Osteocyte (in vitro differentiated cells): ENCODE data around the gene DMPK. TPM values are rescaled to one million over a fixed set of nuclear protein-coding genes. Genes with fewer than 3 reads are reported as not detected.

Experiments
- DNase-seq: peaks from one replicate; pipeline ENCODE4 v3.0.0; 2021; ENCODE audit warnings: mixed read lengths; ENCODE audit not compliant: unreplicated experiment; ENCODE audit errors: extremely low spot score
- H3K27ac Mint-ChIP-seq: one replicate; pipeline ENCODE4 v1.8.0; 2021; ENCODE audit warnings: mild to moderate bottlenecking, mixed read lengths; ENCODE audit not compliant: unreplicated experiment
- H3K27me3 Mint-ChIP-seq: one replicate; pipeline ENCODE4 v1.8.0; 2021; ENCODE audit warnings: mixed read lengths; ENCODE audit not compliant: unreplicated experiment
- H3K36me3 Mint-ChIP-seq: one replicate; pipeline ENCODE4 v1.8.0; 2021; ENCODE audit warnings: mixed read lengths; ENCODE audit not compliant: unreplicated experiment
- H3K4me1 Mint-ChIP-seq: one replicate; pipeline ENCODE4 v1.8.0; 2021; ENCODE audit warnings: mixed read lengths; ENCODE audit not compliant: unreplicated experiment
- H3K4me3 Mint-ChIP-seq: one replicate; pipeline ENCODE4 v1.8.0; 2021; ENCODE audit warnings: mild to moderate bottlenecking, moderate library complexity, mixed read lengths; ENCODE audit not compliant: unreplicated experiment
- H3K9me3 Mint-ChIP-seq: one replicate; pipeline ENCODE4 v1.8.0; 2021; ENCODE audit warnings: mixed read lengths; ENCODE audit not compliant: unreplicated experiment
- long read RNA-seq: library from polyadenylated mRNA; unstranded; transcript quantifications from one replicate; pipeline ENCODE4 v2.0.0, GENCODE V29; 2021
- total RNA-seq: library from RNA; stranded (reverse); gene quantifications from 2 replicates; pipeline ENCODE4 v1.2.1, GENCODE V29; 2021
- TF ChIP-seq, protein P1 (sequence below): fragments of 200-600 bp; sonication (generic); IDR thresholded peaks from 2 replicates; pipeline ENCODE4 v1.5.0; 2021; ENCODE audit warnings: antibody characterized with exemption, mild to moderate bottlenecking, moderate library complexity

DMPK gene, protein sequence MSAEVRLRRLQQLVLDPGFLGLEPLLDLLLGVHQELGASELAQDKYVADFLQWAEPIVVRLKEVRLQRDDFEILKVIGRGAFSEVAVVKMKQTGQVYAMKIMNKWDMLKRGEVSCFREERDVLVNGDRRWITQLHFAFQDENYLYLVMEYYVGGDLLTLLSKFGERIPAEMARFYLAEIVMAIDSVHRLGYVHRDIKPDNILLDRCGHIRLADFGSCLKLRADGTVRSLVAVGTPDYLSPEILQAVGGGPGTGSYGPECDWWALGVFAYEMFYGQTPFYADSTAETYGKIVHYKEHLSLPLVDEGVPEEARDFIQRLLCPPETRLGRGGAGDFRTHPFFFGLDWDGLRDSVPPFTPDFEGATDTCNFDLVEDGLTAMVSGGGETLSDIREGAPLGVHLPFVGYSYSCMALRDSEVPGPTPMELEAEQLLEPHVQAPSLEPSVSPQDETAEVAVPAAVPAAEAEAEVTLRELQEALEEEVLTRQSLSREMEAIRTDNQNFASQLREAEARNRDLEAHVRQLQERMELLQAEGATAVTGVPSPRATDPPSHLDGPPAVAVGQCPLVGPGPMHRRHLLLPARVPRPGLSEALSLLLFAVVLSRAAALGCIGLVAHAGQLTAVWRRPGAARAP
- total RNA-seq: 76.6 and 86.9 TPM in 2 replicates
- long read RNA-seq: 0 reads

GRCh38 chr19:45782162-45782691 lies at the start of gene DMPK:
Gene DMPK (minus strand): TSS chr19:45782490. CDS start chr19:45782352, 138 bp downstream.
- Mint-ChIP-seq H3K36me3 (peaks cover 26% of the 10 kb centered on the region), H3K27me3 (no peaks in the 10 kb centered on the region), H3K4me3 (peak within 1 kb of the TSS; percentile 65), H3K4me1 (peaks cover 35% of the 10 kb centered on the region), H3K27ac (peak within 1 kb of the TSS; percentile 95), H3K9me3 (no peaks in the 10 kb centered on the region)
- no peak for DNase-seq
- TF ChIP-seq, protein P1, sequence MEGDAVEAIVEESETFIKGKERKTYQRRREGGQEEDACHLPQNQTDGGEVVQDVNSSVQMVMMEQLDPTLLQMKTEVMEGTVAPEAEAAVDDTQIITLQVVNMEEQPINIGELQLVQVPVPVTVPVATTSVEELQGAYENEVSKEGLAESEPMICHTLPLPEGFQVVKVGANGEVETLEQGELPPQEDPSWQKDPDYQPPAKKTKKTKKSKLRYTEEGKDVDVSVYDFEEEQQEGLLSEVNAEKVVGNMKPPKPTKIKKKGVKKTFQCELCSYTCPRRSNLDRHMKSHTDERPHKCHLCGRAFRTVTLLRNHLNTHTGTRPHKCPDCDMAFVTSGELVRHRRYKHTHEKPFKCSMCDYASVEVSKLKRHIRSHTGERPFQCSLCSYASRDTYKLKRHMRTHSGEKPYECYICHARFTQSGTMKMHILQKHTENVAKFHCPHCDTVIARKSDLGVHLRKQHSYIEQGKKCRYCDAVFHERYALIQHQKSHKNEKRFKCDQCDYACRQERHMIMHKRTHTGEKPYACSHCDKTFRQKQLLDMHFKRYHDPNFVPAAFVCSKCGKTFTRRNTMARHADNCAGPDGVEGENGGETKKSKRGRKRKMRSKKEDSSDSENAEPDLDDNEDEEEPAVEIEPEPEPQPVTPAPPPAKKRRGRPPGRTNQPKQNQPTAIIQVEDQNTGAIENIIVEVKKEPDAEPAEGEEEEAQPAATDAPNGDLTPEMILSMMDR: no peak

- peaks cover 23% of the 10 kb centered on the region for H3K4me1 Mint-ChIP-seq
Observed at GRCh38 chr19:45828945-45829344, 46.7 kb upstream of the DMPK start.

GRCh38 chr19:45828523-45828922 lies 46.2 kb upstream of the DMPK start:
- peaks cover 23% of the 10 kb centered on the region for H3K4me1 Mint-ChIP-seq
- TF ChIP-seq, protein P1: no peak
- H3K4me3 Mint-ChIP-seq: no peak overlapping the region
- H3K27me3 Mint-ChIP-seq: no peaks in the 10 kb centered on the region
- no peak for DNase-seq
- H3K9me3 Mint-ChIP-seq: no peaks in the 10 kb centered on the region
- no peak overlapping the region for H3K27ac Mint-ChIP-seq
- peaks cover 61% of the 10 kb centered on the region for H3K36me3 Mint-ChIP-seq

More at GRCh38 chr19:45828945-45829344, 46.7 kb upstream of the DMPK start:
- Mint-ChIP-seq H3K27ac (no peak overlapping the region), H3K36me3 (peaks cover 63% of the 10 kb centered on the region), H3K4me3 (no peak overlapping the region), H3K9me3 (no peaks in the 10 kb centered on the region), H3K27me3 (no peaks in the 10 kb centered on the region)
- no peak for DNase-seq
- TF ChIP-seq, protein P1: no peak

GRCh38 chr19:45827459-45828093 lies 45.3 kb upstream of the DMPK start:
- Mint-ChIP-seq H3K36me3 (peaks cover 65% of the 10 kb centered on the region), H3K4me1 (peaks cover 23% of the 10 kb centered on the region), H3K9me3 (no peaks in the 10 kb centered on the region), H3K27me3 (no peaks in the 10 kb centered on the region), H3K27ac (peak overlapping the region; percentile 74), H3K4me3 (peak overlapping the region; percentile 28)
- DNase-seq: no peak
- TF ChIP-seq, protein P1: no peak
